GM21723 (cell line): Measurements from ENCODE around the gene OR56A5.

Experiments used
- ATAC-seq: cut with Tn5 transposase; IDR thresholded peaks from one replicate; pipeline ENCODE4 v1.9.1; 2021; ENCODE audit warnings: mild to moderate bottlenecking, moderate library complexity; ENCODE audit not compliant: unreplicated experiment

Gene OR56A5

DNA sequence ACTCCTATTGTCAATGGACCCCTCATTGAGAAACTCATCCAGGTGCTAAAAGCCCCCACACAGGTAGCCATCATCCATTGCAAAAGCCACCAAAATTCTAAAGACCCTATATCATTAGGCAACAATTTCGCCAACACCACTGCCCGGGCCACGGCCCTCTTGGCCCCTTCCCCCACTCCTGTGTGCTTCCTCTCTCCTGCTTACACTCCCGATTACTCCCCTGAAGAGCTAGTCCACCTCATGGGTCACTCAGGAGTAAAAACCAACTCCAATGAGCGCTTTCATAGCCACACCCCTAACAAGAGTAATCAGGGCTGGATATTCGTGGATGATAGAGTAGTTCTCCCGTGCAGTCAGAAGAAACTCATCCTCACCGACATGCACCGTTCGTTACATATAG is 35.2 kb downstream of the OR56A5 start:
- no peak for ATAC-seq

DNA sequence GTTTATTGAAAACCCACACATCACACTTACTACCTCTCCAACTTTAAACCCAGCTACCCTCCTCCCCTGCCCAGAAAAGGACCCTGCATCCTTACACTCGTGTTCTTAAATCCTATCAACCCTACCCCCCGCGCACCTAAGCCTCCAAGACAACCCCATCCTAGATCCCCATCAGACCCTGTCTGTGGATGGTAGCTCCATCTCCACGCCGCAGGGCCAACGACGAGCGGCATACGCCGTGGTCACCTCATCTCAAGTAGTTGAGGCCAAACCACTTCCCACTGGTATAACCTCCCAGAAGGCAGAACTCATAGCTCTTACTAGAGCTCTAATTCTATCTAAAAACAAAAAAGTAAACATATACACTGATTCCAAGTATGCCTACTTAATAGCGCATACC is 35.6 kb downstream of the OR56A5 start:
- ATAC-seq = no peak

- ATAC-seq = no peak
Observed at GRCh38 chr11:5931061-5931460, 37.2 kb downstream of the OR56A5 start.

- ATAC-seq = no peak
Observed at GRCh38 chr11:5930614-5931013, 37.7 kb downstream of the OR56A5 start.

DNA sequence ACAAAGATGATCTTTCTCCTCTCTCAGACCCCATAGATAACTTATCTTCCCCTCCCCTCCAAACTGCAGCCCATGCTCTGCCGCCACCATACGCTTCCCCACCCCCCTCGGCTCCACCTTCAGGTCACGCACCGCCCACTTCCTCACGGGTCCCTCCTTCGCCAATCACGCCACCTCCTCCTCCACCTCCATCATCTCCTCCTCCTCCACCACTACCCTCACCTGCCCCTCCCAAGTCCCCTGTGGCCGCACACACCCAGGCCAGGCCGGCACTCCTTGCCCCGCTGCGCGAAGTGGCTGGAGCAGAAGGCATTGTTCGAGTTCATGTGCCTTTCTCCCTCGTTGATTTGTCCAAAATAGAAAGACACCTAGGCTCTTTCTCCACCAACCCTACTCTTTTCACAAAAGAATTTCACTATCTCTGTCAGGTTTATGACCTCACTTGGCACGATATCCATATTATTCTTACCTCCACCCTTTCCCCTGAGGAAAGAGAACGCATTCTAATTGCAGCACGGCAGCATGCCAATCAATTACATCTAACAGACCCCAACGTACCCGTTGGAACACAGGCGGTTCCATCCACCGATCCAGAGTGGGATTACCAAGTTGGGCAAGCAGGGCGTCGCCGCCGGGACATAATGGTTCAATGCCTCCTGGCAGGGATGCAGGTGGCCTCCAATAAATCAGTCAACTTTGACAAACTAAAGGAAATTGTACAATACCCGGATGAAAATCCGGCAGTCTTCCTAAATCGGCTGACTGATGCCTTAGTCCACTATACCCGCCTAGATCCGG is 38.5 kb downstream of the OR56A5 start:
- no peak for ATAC-seq

DNA sequence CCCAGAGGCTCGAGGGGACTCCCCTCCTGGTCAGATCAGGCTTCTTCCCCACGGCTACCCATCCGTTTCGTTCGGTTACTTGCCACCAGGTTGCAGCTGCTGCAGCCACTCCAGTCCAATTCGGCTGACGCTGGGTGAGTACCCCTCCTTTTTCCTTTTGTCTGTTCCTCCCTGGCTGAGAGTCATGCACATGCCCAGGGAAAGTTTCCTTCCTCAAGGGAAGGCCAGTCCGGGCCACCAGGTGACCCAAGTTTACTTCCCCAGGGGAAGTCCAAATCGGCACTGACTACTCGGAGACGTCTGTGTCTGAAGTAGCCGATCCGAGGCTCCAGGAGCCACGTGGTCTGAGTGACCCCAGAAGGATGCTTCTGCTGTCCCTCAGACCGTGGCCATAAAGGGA is 39.5 kb downstream of the OR56A5 start:
- ATAC-seq = no peak

DNA sequence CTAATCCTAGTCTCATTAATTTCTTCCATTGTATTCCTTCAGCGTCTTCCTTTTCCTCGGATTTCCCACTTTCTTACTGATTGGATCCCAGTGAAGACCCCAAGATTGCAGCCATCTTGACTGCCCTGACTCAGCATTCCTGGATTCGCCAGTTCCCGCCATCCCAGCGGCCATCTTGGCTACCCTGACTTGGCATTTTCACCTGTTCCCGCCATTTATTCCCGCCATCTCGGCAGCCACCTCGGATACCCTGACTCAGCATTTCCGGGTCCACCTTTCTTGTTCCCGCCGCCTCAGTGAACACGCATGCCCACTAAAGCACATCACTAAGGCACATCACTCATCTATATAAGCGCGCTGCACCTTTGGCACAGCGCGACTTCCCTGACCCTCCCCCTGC is 40.0 kb downstream of the OR56A5 start:
- no peak for ATAC-seq

DNA sequence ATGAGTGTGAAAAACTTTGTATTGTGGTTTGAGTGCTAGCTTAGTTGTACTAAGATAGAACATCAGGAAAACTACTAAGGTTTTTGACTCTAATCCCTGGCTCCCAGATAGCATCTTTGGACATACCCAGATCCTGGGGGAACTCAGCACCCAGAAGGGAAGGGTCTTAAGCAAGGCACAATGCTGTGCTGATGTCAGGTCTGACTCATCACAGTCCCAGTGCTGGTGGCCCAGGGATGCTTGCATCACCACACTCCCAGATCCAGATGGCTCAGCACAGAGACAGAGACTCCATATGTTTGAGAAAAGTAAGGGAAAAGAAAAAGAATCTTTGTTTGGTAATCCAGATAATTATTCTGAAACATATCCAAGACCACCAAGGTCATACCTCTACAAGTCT is 44.5 kb downstream of the OR56A5 start:
- ATAC-seq = peak; percentile 30

- ATAC-seq = peak; percentile 61
Observed at GRCh38 chr11:5923427-5923776, 44.9 kb downstream of the OR56A5 start.

DNA sequence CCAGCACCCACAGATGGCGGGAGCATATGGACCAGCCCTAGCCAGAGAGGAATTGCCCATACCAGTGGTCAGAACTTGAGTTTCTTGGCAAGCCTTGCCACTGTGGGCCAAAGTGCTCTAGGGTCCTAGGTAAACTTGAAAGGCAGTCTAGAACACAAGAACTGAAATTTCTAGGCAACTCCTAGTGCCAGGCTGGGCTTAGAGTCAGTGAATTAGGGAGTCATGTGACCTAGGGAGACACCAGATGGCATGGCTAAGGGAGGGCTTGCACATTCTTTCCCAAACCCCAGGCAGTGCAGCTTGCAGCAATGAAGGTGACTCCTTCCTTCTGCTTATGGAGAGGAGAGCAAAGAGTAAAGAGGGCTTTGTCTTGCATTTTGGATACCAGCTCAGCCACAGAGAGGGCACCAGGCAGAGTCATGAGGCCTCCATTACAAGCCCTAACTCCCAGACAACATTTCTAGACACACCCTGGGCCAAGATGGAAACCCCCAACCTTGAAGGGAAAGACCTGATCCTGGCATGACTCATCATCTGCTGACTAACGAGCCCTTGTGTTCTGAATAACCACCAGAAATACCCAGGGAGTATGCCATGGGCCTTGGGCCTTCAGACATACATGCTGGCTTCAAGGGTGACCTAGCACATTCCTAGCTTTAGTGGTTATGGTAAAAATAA is 45.4 kb downstream of the OR56A5 start:
- peak; percentile 78 for ATAC-seq
